ENCODE measurements around the gene ZNF678.

The ZNF678 gene

GRCh38 chr1:227526524-227526923 is 36.8 kb upstream of the ZNF678 start:
- no peaks in the 10 kb centered on the region for H3K79me2 ChIP-seq (ENCODE audit: insufficient read depth, low read length)
- H3K4me2 ChIP-seq (ENCODE audit: low read depth, low read length, poor library complexity, severe bottlenecking): no peak overlapping the region
- no peak overlapping the region for H3K4me3 ChIP-seq (ENCODE audit: low read length, poor library complexity, severe bottlenecking)
- no peaks in the 10 kb centered on the region for H4K20me1 ChIP-seq (ENCODE audit: insufficient read depth, low read length, poor library complexity, severe bottlenecking)
- TF ChIP-seq EZH2phosphoT487 (IDR thresholded peaks at IDR 0.05; ENCODE audit: borderline replicate concordance) (no peak), CTCF (conservative IDR thresholded peaks at IDR 0.05; ENCODE audit: low read length) (no peak)
- H3K4me1 ChIP-seq (ENCODE audit: insufficient read depth, low read length, poor library complexity, severe bottlenecking): no peaks in the 10 kb centered on the region
- H3K9me2 ChIP-seq (replicated peaks; ENCODE audit: low read depth, low read length): no peaks in the 10 kb centered on the region
- H3K9ac ChIP-seq (ENCODE audit: low read depth, low read length, poor library complexity, severe bottlenecking): no peak overlapping the region
- no peaks in the 10 kb centered on the region for H3K36me3 ChIP-seq (ENCODE audit: insufficient read depth, low read length)
- no peaks in the 10 kb centered on the region for H3K27me3 ChIP-seq (ENCODE audit: insufficient read depth, low read length, poor library complexity, severe bottlenecking)
- H2AFZ ChIP-seq (ENCODE audit: low read length): no peak overlapping the region
- no peaks in the 10 kb centered on the region for H3K9me3 ChIP-seq (ENCODE audit: insufficient read depth, low read depth, low read length)
- H3F3A ChIP-seq (ENCODE audit: low read depth): no peaks in the 10 kb centered on the region

GRCh38 chr1:227532019-227532619 is 31.2 kb upstream of the ZNF678 start:
- Histone ChIP-seq H3K27me3 (ENCODE audit: insufficient read depth, low read length, poor library complexity, severe bottlenecking) (no peaks in the 10 kb centered on the region), H3K9ac (ENCODE audit: low read depth, low read length, poor library complexity, severe bottlenecking) (no peak overlapping the region), H3K4me2 (ENCODE audit: low read depth, low read length, poor library complexity, severe bottlenecking) (no peak overlapping the region), H3K4me1 (ENCODE audit: insufficient read depth, low read length, poor library complexity, severe bottlenecking) (no peaks in the 10 kb centered on the region), H3F3A (ENCODE audit: low read depth) (no peaks in the 10 kb centered on the region), H3K36me3 (ENCODE audit: insufficient read depth, low read length) (no peaks in the 10 kb centered on the region), H2AFZ (ENCODE audit: low read length) (no peak overlapping the region), H3K9me3 (ENCODE audit: insufficient read depth, low read depth, low read length) (no peaks in the 10 kb centered on the region), H3K79me2 (ENCODE audit: insufficient read depth, low read length) (no peaks in the 10 kb centered on the region), H4K20me1 (ENCODE audit: insufficient read depth, low read length, poor library complexity, severe bottlenecking) (no peaks in the 10 kb centered on the region), H3K9me2 (replicated peaks; ENCODE audit: low read depth, low read length) (no peaks in the 10 kb centered on the region), H3K4me3 (ENCODE audit: low read length, poor library complexity, severe bottlenecking) (no peak overlapping the region)
- no peak for TF ChIP-seq CTCF (conservative IDR thresholded peaks at IDR 0.05; ENCODE audit: low read length)
- no peak for TF ChIP-seq EZH2phosphoT487 (IDR thresholded peaks at IDR 0.05; ENCODE audit: borderline replicate concordance)

- Histone ChIP-seq H3K4me2 (ENCODE audit: low read depth, low read length, poor library complexity, severe bottlenecking) (no peak overlapping the region), H3K9me3 (ENCODE audit: insufficient read depth, low read depth, low read length) (no peaks in the 10 kb centered on the region; the same call in 1 of the 2 replicates), H2AFZ (ENCODE audit: low read length) (no peak overlapping the region), H3K4me1 (ENCODE audit: insufficient read depth, low read length, poor library complexity, severe bottlenecking) (no peaks in the 10 kb centered on the region), H3K79me2 (ENCODE audit: insufficient read depth, low read length) (no peaks in the 10 kb centered on the region), H3K9me2 (replicated peaks; ENCODE audit: low read depth, low read length) (no peaks in the 10 kb centered on the region), H4K20me1 (ENCODE audit: insufficient read depth, low read length, poor library complexity, severe bottlenecking) (no peaks in the 10 kb centered on the region), H3K27me3 (ENCODE audit: insufficient read depth, low read length, poor library complexity, severe bottlenecking) (no peaks in the 10 kb centered on the region), H3F3A (ENCODE audit: low read depth) (no peaks in the 10 kb centered on the region), H3K36me3 (ENCODE audit: insufficient read depth, low read length) (no peaks in the 10 kb centered on the region), H3K4me3 (ENCODE audit: low read length, poor library complexity, severe bottlenecking) (no peak overlapping the region), H3K9ac (ENCODE audit: low read depth, low read length, poor library complexity, severe bottlenecking) (no peak overlapping the region)
- TF ChIP-seq CTCF (conservative IDR thresholded peaks at IDR 0.05; ENCODE audit: low read length) (no peak), EZH2phosphoT487 (IDR thresholded peaks at IDR 0.05; ENCODE audit: borderline replicate concordance) (no peak)
These were observed 22.9 kb upstream of the ZNF678 start for GRCh38 chr1:227540170-227541098.
